ENCODE data around the gene NUCB1.
"Not testable (repeated sequence)": the region's sequence is repeated elsewhere in the genome, so short reads cannot be mapped to it uniquely, and the experiment has no call there.

Gene NUCB1

GRCh38 chr19:48899781-48900476, at the start of gene NUCB1:
NUCB1 (plus strand) TSS chr19:48900312; CDS start chr19:48900797, 485 bp downstream.
- DNase-seq: peak; percentile 100

DNA sequence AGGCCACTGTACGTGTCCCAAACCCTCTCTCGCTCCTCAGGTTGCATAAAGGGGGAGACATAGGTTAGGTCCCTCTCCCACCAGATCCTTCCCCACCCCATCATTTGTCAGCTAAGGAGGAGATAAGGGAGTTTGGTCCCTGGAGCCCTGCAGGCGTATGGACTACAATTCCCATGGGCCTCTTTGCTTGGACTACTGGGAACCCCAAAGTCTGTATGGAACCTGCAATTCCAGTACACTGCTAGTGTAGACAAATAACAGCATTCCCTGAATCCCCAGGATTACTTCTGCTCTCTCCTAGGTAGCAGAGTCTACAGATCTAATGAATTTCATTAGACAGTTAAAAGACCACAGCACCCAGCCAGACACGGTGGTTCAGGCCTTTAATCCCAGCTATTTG, 47.8 kb upstream of the NUCB1 start:
- no peak for DNase-seq

- no peak for DNase-seq
Measured at GRCh38 chr19:48853483-48853882, 46.6 kb upstream of the NUCB1 start.

- DNase-seq: no peak
Measured at GRCh38 chr19:48854103-48854502, 46.0 kb upstream of the NUCB1 start.

DNA sequence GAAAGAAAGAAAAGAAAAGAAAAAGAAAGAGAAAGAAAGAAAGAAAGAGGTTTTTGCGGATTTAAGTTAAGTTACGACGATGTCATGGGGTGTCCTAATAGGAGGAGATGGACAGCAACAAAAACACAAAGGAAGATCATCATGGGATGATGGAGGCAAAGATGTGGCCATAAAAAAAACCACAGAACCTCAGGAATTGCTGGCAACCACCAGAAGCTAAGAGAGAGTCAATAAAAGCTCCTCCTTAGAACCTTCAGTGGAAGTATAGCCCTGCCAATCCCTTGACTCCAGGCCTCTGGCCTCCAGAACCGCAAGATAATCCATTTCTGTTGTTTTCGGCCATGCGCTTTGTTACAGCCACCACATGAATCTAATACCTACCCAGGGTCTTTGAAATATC, 43.2 kb upstream of the NUCB1 start:
- DNase-seq: no peak

- DNase-seq: peak; percentile 29
Measured at GRCh38 chr19:48858984-48859710, 41.0 kb upstream of the NUCB1 start.

DNA sequence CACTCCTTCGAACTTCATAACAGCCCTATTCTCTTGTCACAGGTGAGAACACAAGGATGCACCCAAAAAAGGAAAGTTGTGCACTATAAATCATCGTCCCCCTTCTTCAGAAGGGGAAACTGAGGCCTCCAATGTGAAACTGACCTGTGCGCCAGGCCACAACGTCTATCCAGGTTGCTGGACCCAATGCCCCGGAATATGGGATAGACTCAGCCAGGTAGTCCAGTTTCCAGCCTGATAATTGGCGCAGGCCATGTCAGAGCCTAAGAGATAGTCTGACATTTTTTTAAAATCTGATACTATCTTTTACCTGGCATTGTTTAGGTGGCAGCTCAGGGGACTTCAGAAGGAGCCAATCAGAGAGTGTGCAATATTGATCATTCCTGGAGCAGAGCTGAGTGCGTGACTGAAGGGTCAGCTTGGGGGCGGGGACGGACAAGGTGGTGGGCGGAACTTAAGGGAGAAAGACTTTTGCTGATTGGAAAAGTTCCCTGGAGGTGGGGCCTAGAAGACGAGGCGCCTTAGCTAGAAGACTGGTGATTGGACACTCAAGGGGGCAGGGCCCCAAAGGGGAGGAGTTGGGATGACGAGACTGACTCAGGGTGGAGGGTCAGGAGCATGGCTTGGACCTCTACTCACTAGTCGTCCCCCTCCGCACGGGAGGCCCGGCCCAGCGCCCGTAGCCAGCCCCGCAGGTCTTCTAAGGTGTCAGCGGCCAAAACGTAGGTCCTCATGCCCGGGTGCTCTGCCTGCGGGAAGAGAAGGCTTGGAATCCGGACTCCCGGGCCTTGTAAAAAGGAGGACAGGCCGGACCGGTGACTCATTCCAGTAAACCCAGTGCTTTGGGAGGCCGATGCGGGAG, 40.2 kb upstream of the NUCB1 start:
- peak; percentile 33 for DNase-seq

- DNase-seq: peak; percentile 23
Measured at GRCh38 chr19:48861313-48861712, 38.8 kb upstream of the NUCB1 start.

- no peak for DNase-seq
Measured at GRCh38 chr19:48862827-48863226, 37.3 kb upstream of the NUCB1 start.

GRCh38 chr19:48866692-48867091, 33.4 kb upstream of the NUCB1 start:
- DNase-seq: no peak

- DNase-seq: peak; percentile 75
Measured at GRCh38 chr19:48867123-48867745, 32.9 kb upstream of the NUCB1 start.

GRCh38 chr19:48867746-48868113, 32.4 kb upstream of the NUCB1 start:
- no peak for DNase-seq

GRCh38 chr19:48868114-48868886, 31.8 kb upstream of the NUCB1 start, which contains the start of gene PLEKHA4:
PLEKHA4 (minus strand) TSS chr19:48868617; CDS start chr19:48867620, 997 bp downstream.
- peak; percentile 86 for DNase-seq

GRCh38 chr19:48870048-48870447, 30.1 kb upstream of the NUCB1 start:
- DNase-seq: no peak

- not testable (repeated sequence) for DNase-seq
Measured at GRCh38 chr19:48871471-48872181, 28.5 kb upstream of the NUCB1 start.

DNA sequence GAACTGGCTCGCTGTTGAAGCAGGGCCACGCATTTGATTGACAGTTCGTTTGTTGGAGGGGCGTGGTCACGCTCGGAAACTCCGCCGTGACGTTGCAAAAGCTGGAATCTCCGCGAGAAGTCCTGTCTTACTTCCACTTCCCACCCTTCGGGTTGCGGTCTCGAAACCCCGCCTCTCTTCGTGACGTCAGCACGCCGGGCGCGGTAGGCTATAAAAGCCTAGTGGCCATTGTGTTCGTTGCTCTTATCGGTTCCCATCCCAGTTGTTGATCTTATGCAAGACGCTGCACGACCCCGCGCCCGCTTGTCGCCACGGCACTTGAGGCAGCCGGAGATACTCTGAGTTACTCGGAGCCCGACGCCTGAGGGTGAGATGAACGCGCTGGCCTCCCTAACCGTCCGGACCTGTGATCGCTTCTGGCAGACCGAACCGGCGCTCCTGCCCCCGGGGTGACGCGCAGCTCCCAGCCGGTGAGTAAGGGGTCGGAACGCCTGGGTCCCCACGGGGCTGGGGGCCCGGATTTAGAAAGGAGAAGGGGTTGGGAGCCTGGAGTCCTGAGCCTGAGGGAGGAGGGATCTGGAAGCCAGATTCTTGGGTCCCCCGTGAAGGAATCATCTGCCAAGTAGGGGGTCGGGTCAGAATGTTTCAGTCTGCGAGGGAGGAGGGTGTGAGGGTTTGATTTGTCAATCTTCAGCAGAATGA, 27.8 kb upstream of the NUCB1 start, which contains the start of gene PPP1R15A:
TSS of gene PPP1R15A (plus strand) at position 240 of the 702 bp plus-strand sequence. CDS start 813 bp downstream, outside the sequence.
- peak; percentile 99 for DNase-seq

DNA sequence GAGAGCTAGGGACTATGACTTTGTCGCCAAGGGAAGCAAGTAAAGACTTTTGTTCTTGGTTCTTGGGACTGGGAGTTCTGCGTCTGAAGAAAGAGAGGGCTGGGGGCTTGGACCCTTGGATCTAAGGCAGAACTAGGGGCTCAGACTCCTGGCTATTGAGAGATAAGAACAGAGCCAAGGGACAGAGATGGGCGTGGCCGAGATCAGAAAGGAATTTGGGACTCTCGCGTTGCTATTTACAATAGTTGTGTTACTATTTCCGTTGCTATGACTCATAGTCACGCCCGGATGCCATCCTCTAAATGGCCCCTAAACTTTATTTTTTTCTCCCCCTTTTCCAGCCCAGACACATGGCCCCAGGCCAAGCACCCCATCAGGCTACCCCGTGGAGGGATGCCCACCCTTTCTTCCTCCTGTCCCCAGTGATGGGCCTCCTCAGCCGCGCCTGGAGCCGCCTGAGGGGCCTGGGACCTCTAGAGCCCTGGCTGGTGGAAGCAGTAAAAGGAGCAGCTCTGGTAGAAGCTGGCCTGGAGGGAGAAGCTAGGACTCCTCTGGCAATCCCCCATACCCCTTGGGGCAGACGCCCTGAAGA, 27.1 kb upstream of the NUCB1 start:
- peak; percentile 86 for DNase-seq

GRCh38 chr19:48873476-48874302, 26.4 kb upstream of the NUCB1 start:
- DNase-seq: peak; percentile 20
